Liver (tissue), 9 donors: ENCODE data around the gene FGFBP3. TPM values are rescaled to one million over a fixed set of nuclear protein-coding genes. Genes with fewer than 3 reads are reported as not detected.

Experiments used
- DNase-seq: peaks from one replicate; pipeline ENCODE4 v3.0.0-alpha.2; 2017; ENCODE audit warnings: low spot score
- H3K27ac ChIP-seq, 2 donors: one replicate each; pipeline ENCODE4 v1.7.0; 2013; ENCODE audit warnings: inconsistent platforms in 2 of 2, low read length in 2 of 2, control low read depth in 1 of 2, low read depth in 1 of 2, mild to moderate bottlenecking in 1 of 2
- H3K27me3 ChIP-seq, 4 donors: one replicate each; pipeline versions ENCODE4 v1.6.1 to v1.7.0; 2013; ENCODE audit warnings: low read length in 3 of 4, inconsistent platforms in 1 of 4, mild to moderate bottlenecking in 1 of 4, moderate library complexity in 1 of 4; ENCODE audit not compliant: control insufficient read depth in 4 of 4, insufficient read depth in 4 of 4
- H3K36me3 ChIP-seq, 4 donors: one replicate each; pipeline versions ENCODE4 v1.6.1 to v1.7.0; 2013; ENCODE audit warnings: low read length in 3 of 4, mild to moderate bottlenecking in 3 of 4, low read depth in 1 of 4, moderate library complexity in 1 of 4; ENCODE audit not compliant: control insufficient read depth in 4 of 4, insufficient read depth in 3 of 4
- H3K4me1 ChIP-seq, 4 donors: one replicate each; pipeline versions ENCODE4 v1.6.1 to v1.7.0; 2013; ENCODE audit warnings: low read length in 3 of 4, mild to moderate bottlenecking in 3 of 4, moderate library complexity in 1 of 4; ENCODE audit not compliant: control insufficient read depth in 4 of 4, insufficient read depth in 4 of 4
- H3K4me3 ChIP-seq, 3 donors: one replicate each; pipeline versions ENCODE4 v1.6.1 to v1.7.0; 2013; ENCODE audit warnings: low read length in 3 of 3, control low read depth in 1 of 3, low read depth in 1 of 3, mild to moderate bottlenecking in 1 of 3
- H3K9ac ChIP-seq, 2 donors: one replicate each; pipeline ENCODE4 v1.7.0; 2013; ENCODE audit warnings: low read length in 2 of 2, mild to moderate bottlenecking in 2 of 2, moderate library complexity in 2 of 2, control low read depth in 1 of 2, low read depth in 1 of 2
- H3K9me3 ChIP-seq, 4 donors: one replicate each; pipeline versions ENCODE4 v1.6.1 to v1.7.0; 2013; ENCODE audit warnings: low read length in 3 of 4; ENCODE audit not compliant: control insufficient read depth in 4 of 4
- CTCF ChIP-seq: fragments of 150-350 bp; IDR thresholded peaks from 2 replicates; pipeline ENCODE4 v1.5.1; 2017; ENCODE audit warnings: improper control_type of control experiment, low read depth, low read length; ENCODE audit not compliant: missing input control
- EGR1 ChIP-seq, 2 donors: IDR thresholded peaks; 2 replicates each; pipeline ENCODE4 v1.6.1; 2016 to 2018; ENCODE audit warnings: antibody characterized with exemption in 2 of 2, low read depth in 2 of 2
- FOXA2 ChIP-seq: IDR thresholded peaks from 2 replicates; pipeline ENCODE4 v1.6.1; 2016; ENCODE audit warnings: antibody characterized with exemption
- GABPA ChIP-seq, 2 donors: IDR thresholded peaks in 1 of 2; conservative IDR thresholded peaks in 1 of 2; 2 replicates each; pipeline ENCODE4 v1.6.1; 2016; ENCODE audit warnings: antibody characterized with exemption in 2 of 2, mild to moderate bottlenecking in 1 of 2, moderate library complexity in 1 of 2
- HNF4A ChIP-seq, 2 donors: conservative IDR thresholded peaks; 2 replicates each; pipeline ENCODE4 v1.6.1; 2016; ENCODE audit warnings: antibody characterized with exemption in 2 of 2, mild to moderate bottlenecking in 2 of 2
- HNF4G ChIP-seq: IDR thresholded peaks from 2 replicates; pipeline ENCODE4 v1.6.1; 2016; ENCODE audit warnings: antibody characterized with exemption
- JUND ChIP-seq, 2 donors: IDR thresholded peaks; 2 replicates each; pipeline ENCODE4 v1.6.1; 2016; ENCODE audit warnings: antibody characterized with exemption in 2 of 2
- MAX ChIP-seq: IDR thresholded peaks from 2 replicates; pipeline ENCODE4 v1.6.1; 2016; ENCODE audit warnings: antibody characterized with exemption
- NR2F2 ChIP-seq: IDR thresholded peaks from 2 replicates; pipeline ENCODE4 v1.6.1; 2016; ENCODE audit warnings: antibody characterized with exemption
- RAD21 ChIP-seq, 2 donors: IDR thresholded peaks; 2 replicates each; pipeline ENCODE4 v1.6.1; 2016; ENCODE audit warnings: antibody characterized with exemption in 2 of 2, mild to moderate bottlenecking in 2 of 2
- RXRA ChIP-seq, 2 donors: IDR thresholded peaks; 2 replicates each; pipeline ENCODE4 v1.6.1; 2017 to 2018; ENCODE audit warnings: antibody characterized with exemption in 2 of 2, mild to moderate bottlenecking in 1 of 2
- TAF1 ChIP-seq: conservative IDR thresholded peaks from 2 replicates; pipeline ENCODE4 v1.6.1; 2016; ENCODE audit warnings: antibody characterized with exemption, mild to moderate bottlenecking
- YY1 ChIP-seq: IDR thresholded peaks from 2 replicates; pipeline ENCODE4 v1.6.1; 2016; ENCODE audit warnings: antibody characterized with exemption, mild to moderate bottlenecking
- WGBS: extraction: QIAGEN DNeasy Blood & Tissue Kit; methylation state at CpG from one replicate; pipeline ENCODE4 v1.1.7; 2013; 5-methylcytosine and 5-hydroxymethylcytosine counted together
- polyA plus RNA-seq, 2 donors: library from polyadenylated mRNA; stranded (reverse) in 1 of 2; unstranded in 1 of 2; fragments of 200-250 nt in 1 of 2; fragments of >200 nt in 1 of 2; fragmentation: Nextera tagmentation in 1 of 2; extraction: Ambion mirVana in 1 of 2; gene quantifications; one replicate each; pipeline versions ENCODE4 v1.2.1 to v1.2.3, GENCODE V29; 2013 to 2015
- total RNA-seq, 2 donors: library from RNA; depleted of rRNA; stranded (reverse); fragments of >200 nt; gene quantifications; one replicate each; pipeline ENCODE4 v1.2.3, GENCODE V29; 2014
- TF ChIP-seq, protein P1 (sequence below): IDR thresholded peaks from 2 replicates; pipeline ENCODE4 v1.6.1; 2016; ENCODE audit warnings: antibody characterized with exemption, mild to moderate bottlenecking
- donor health status: healthy.
- donor health status: healthy.
- donor health status: healthy.
- donor health status: healthy.
- donor health status: healthy.

FGFBP3 gene
- total and polyA plus RNA-seq, 4 donors: 0.08 to 0.37 (median 0.19) TPM

GRCh38 chr10:91939653-91940052, 30.4 kb upstream of the FGFBP3 start:
- no peaks in the 10 kb centered on the region for H3K27me3 ChIP-seq
- no peak for DNase-seq
- peaks cover 5 to 22% (median 20%) of the 10 kb centered on the region in 4 donors for H3K36me3 ChIP-seq
- no peak overlapping the region for H3K9ac ChIP-seq
- TF ChIP-seq HNF4A (conservative IDR thresholded peaks at IDR 0.05) (no peak), GABPA (IDR thresholded peaks at IDR 0.05 in 1 of 2, conservative IDR thresholded peaks at IDR 0.05 in 1 of 2) (no peak), RAD21 (IDR thresholded peaks at IDR 0.05) (no peak), YY1 (no peak), HNF4G (no peak), JUND (IDR thresholded peaks at IDR 0.05) (no peak), TAF1 (no peak)
- TF ChIP-seq, protein P1, sequence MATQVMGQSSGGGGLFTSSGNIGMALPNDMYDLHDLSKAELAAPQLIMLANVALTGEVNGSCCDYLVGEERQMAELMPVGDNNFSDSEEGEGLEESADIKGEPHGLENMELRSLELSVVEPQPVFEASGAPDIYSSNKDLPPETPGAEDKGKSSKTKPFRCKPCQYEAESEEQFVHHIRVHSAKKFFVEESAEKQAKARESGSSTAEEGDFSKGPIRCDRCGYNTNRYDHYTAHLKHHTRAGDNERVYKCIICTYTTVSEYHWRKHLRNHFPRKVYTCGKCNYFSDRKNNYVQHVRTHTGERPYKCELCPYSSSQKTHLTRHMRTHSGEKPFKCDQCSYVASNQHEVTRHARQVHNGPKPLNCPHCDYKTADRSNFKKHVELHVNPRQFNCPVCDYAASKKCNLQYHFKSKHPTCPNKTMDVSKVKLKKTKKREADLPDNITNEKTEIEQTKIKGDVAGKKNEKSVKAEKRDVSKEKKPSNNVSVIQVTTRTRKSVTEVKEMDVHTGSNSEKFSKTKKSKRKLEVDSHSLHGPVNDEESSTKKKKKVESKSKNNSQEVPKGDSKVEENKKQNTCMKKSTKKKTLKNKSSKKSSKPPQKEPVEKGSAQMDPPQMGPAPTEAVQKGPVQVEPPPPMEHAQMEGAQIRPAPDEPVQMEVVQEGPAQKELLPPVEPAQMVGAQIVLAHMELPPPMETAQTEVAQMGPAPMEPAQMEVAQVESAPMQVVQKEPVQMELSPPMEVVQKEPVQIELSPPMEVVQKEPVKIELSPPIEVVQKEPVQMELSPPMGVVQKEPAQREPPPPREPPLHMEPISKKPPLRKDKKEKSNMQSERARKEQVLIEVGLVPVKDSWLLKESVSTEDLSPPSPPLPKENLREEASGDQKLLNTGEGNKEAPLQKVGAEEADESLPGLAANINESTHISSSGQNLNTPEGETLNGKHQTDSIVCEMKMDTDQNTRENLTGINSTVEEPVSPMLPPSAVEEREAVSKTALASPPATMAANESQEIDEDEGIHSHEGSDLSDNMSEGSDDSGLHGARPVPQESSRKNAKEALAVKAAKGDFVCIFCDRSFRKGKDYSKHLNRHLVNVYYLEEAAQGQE: no peak
- no peak overlapping the region for H3K4me3 ChIP-seq
- no peaks in the 10 kb centered on the region for H3K9me3 ChIP-seq
- WGBS: 96% methylated on average over 4 of the region's 4 CpGs
- no peaks in the 10 kb centered on the region for H3K4me1 ChIP-seq
- no peak overlapping the region for H3K27ac ChIP-seq

DNA sequence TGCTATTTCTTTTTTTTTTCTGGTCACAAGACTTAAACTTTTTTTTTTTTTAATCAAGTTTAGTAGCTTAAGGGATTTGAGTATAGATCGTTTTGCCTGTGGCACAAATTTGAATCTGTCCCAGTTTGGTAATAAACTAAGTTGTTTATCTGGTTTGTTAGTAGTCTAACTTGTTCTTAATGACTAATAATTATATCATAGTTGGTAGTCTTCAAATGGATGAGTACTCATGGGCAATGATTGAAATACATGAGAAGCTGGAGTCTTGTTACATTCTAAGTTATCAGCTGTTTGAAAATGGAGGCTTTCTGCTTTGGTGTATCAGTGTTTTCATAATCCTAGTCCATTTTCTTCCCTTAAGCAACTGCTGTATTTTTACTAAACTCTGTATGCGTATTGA, 26.6 kb upstream of the FGFBP3 start:
- over 99% methylated on average over 2 of the region's 2 CpGs for WGBS
- Histone ChIP-seq H3K9ac (no peak overlapping the region), H3K27me3 (no peaks in the 10 kb centered on the region), H3K4me3 (no peak overlapping the region), H3K27ac (no peak overlapping the region), H3K36me3 (peaks cover 3 to 25% (median 16%) of the 10 kb centered on the region in 4 donors), H3K4me1 (peaks cover 0 to 3% (median 2%) of the 10 kb centered on the region in 4 donors), H3K9me3 (no peaks in the 10 kb centered on the region)
- no peak for DNase-seq
- TF ChIP-seq CTCF (no peak), RXRA (IDR thresholded peaks at IDR 0.05) (no peak), MAX (no peak), FOXA2 (no peak), GABPA (IDR thresholded peaks at IDR 0.05 in 1 of 2, conservative IDR thresholded peaks at IDR 0.05 in 1 of 2) (no peak), NR2F2 (no peak), EGR1 (IDR thresholded peaks at IDR 0.05; ENCODE audit: low read depth in 2 of 2) (no peak)
- TF ChIP-seq, protein P1: no peak
